Mesenchymal stem cell (in vitro differentiated cells and primary cell): ENCODE data around the gene ZC3H13.
A peak's percentile ranks its signal among the peaks of the same experiment; 100 is the strongest.

Experiments
- DNase-seq: peaks from one replicate; pipeline ENCODE4 v3.0.0-alpha.2; 2013
- H2AFZ ChIP-seq: one replicate; pipeline ENCODE4 v1.6.1; 2013; ENCODE audit warnings: low read depth, mild to moderate bottlenecking, control low read depth, inconsistent platforms, low read length, moderate library complexity
- H2AK5ac ChIP-seq: 2 replicates; pipeline ENCODE4 v1.6.1; 2013; ENCODE audit warnings: low read length, moderate library complexity, mild to moderate bottlenecking, inconsistent platforms; ENCODE audit not compliant: severe bottlenecking
- H2BK120ac ChIP-seq: one replicate; pipeline ENCODE4 v1.6.1; 2013; ENCODE audit warnings: low read depth, mild to moderate bottlenecking, inconsistent platforms, low read length, moderate library complexity
- H2BK12ac ChIP-seq, 2 experiments: one replicate each; pipeline ENCODE4 v1.6.1; 2013; ENCODE audit warnings: inconsistent platforms in 2 of 2, low read length in 2 of 2, mild to moderate bottlenecking in 2 of 2, moderate library complexity in 2 of 2, control low read depth in 1 of 2
- H2BK15ac ChIP-seq: one replicate; pipeline ENCODE4 v1.6.1; 2013; ENCODE audit warnings: mild to moderate bottlenecking, low read depth, inconsistent platforms; ENCODE audit not compliant: poor library complexity, severe bottlenecking
- H2BK5ac ChIP-seq: 2 replicates; pipeline ENCODE4 v1.6.1; 2013; ENCODE audit warnings: low read depth, mild to moderate bottlenecking, low read length, control low read depth, inconsistent platforms; ENCODE audit not compliant: poor library complexity, severe bottlenecking
- H3K14ac ChIP-seq, 2 experiments: one replicate each; pipeline ENCODE4 v1.6.1; 2013; ENCODE audit warnings: inconsistent platforms in 2 of 2, low read length in 2 of 2, control low read depth in 1 of 2, mild to moderate bottlenecking in 1 of 2, moderate library complexity in 1 of 2
- H3K18ac ChIP-seq, 2 experiments: one replicate each; pipeline ENCODE4 v1.6.1; 2013; ENCODE audit warnings: inconsistent platforms in 2 of 2, low read length in 2 of 2, control low read depth in 1 of 2, low read depth in 1 of 2, mild to moderate bottlenecking in 1 of 2
- H3K23ac ChIP-seq, 2 experiments: one replicate each; pipeline ENCODE4 v1.6.1; 2013; ENCODE audit warnings: inconsistent platforms in 2 of 2, low read length in 2 of 2, mild to moderate bottlenecking in 2 of 2, moderate library complexity in 2 of 2, control low read depth in 1 of 2
- H3K27ac ChIP-seq: 2 replicates; pipeline ENCODE4 v1.5.1; 2013; ENCODE audit warnings: mild to moderate bottlenecking, moderate library complexity, low read length, control low read depth, inconsistent platforms; ENCODE audit not compliant: poor library complexity, severe bottlenecking
- H3K27me3 ChIP-seq, 2 experiments: 2 replicates each; pipeline versions ENCODE4 v1.6.1 to v1.7.0; 2013; ENCODE audit warnings: low read length in 2 of 2, mild to moderate bottlenecking in 2 of 2, moderate library complexity in 2 of 2, control low read depth in 1 of 2, inconsistent platforms in 1 of 2; ENCODE audit not compliant: control insufficient read depth in 1 of 2, insufficient read depth in 1 of 2
- H3K36me3 ChIP-seq, 2 experiments: 2 replicates each; pipeline versions ENCODE4 v1.6.1 to v1.7.0; 2013; ENCODE audit warnings: low read length in 2 of 2, control low read depth in 1 of 2, inconsistent platforms in 1 of 2, low read depth in 1 of 2, mild to moderate bottlenecking in 1 of 2; ENCODE audit not compliant: insufficient read depth in 2 of 2, control insufficient read depth in 1 of 2
- H3K4ac ChIP-seq, 2 experiments: one replicate each; pipeline ENCODE4 v1.6.1; 2013; ENCODE audit warnings: inconsistent platforms in 2 of 2, low read length in 2 of 2, mild to moderate bottlenecking in 2 of 2, moderate library complexity in 2 of 2, control low read depth in 1 of 2, low read depth in 1 of 2
- H3K4me1 ChIP-seq: 2 replicates; pipeline ENCODE4 v1.6.1; 2013; ENCODE audit warnings: low read depth, low read length, control low read depth; ENCODE audit not compliant: control insufficient read depth, insufficient read depth
- H3K4me2 ChIP-seq: 2 replicates; pipeline ENCODE4 v1.6.1; 2013; ENCODE audit warnings: low read length, mild to moderate bottlenecking, inconsistent platforms; ENCODE audit not compliant: poor library complexity, severe bottlenecking
- H3K4me3 ChIP-seq, 2 experiments: 2 replicates each; pipeline versions ENCODE4 v1.5.1 to v1.7.0; 2013; ENCODE audit warnings: low read length in 2 of 2, mild to moderate bottlenecking in 2 of 2, control low read depth in 1 of 2, low read depth in 1 of 2; ENCODE audit not compliant: insufficient read depth in 1 of 2
- H3K79me1 ChIP-seq: replicated peaks from 2 replicates; pipeline ENCODE4 v1.6.1; 2013; ENCODE audit warnings: mild to moderate bottlenecking, control low read depth, low read length, inconsistent platforms; ENCODE audit not compliant: poor library complexity, severe bottlenecking
- H3K9ac ChIP-seq: 2 replicates; pipeline ENCODE4 v1.7.0; 2013; ENCODE audit warnings: mild to moderate bottlenecking, low read length, moderate library complexity
- H3K9me3 ChIP-seq: 2 replicates; pipeline ENCODE4 v1.7.0; 2013; ENCODE audit warnings: mild to moderate bottlenecking, low read length; ENCODE audit not compliant: control insufficient read depth
- H4K8ac ChIP-seq: one replicate; pipeline ENCODE4 v1.6.1; 2013; ENCODE audit warnings: inconsistent platforms, mild to moderate bottlenecking, low read length, moderate library complexity
- H4K91ac ChIP-seq: one replicate; pipeline ENCODE4 v1.6.1; 2013; ENCODE audit warnings: mild to moderate bottlenecking, low read length, inconsistent platforms
- WGBS: methylation state at CpG from one replicate; pipeline ENCODE4 v1.1.7; 2013; ENCODE audit warnings: mixed read lengths; 5-methylcytosine and 5-hydroxymethylcytosine counted together

ZC3H13 gene

DNA sequence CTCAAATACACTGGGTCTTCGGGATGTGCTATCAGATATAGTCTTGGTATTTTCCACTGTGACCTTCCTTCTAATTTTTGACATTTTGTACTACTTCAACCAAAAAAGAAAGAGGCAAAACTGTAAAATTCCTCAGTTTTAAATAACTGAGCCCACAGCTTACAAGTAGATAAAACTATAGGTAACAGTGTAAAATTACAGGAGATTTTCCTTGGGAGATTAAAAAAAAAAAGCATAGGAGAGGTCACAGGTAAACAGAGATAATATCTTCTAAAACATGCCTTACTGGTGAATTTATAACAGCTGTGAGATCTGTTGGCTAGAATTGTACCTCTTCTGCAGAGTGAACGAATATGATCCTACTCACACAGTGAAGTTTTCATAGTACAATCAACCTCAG, 7.1 kb downstream of the ZC3H13 start:
- Histone ChIP-seq H2BK15ac (no peak overlapping the region), H3K4me2 (no peak overlapping the region), H3K79me1 (no peaks in the 10 kb centered on the region), H4K8ac (no peak overlapping the region), H3K4ac (no peak overlapping the region), H2AFZ (no peak overlapping the region), H3K14ac (no peak overlapping the region), H3K27me3 (no peaks in the 10 kb centered on the region), H3K9me3 (no peaks in the 10 kb centered on the region), H3K27ac (no peak overlapping the region), H2BK5ac (no peak overlapping the region), H2AK5ac (no peak overlapping the region), H4K91ac (no peak overlapping the region), H3K36me3 (peaks cover 0 to 24% of the 10 kb centered on the region in 2 experiments), H3K23ac (no peak overlapping the region), H3K9ac (no peak overlapping the region), H3K18ac (no peak overlapping the region), H2BK12ac (no peak overlapping the region), H3K4me1 (no peaks in the 10 kb centered on the region), H3K4me3 (no peak overlapping the region), H2BK120ac (no peak overlapping the region)
- DNase-seq, result no peak
- 100% methylated on average over 1 of the region's 2 CpGs for WGBS

DNA sequence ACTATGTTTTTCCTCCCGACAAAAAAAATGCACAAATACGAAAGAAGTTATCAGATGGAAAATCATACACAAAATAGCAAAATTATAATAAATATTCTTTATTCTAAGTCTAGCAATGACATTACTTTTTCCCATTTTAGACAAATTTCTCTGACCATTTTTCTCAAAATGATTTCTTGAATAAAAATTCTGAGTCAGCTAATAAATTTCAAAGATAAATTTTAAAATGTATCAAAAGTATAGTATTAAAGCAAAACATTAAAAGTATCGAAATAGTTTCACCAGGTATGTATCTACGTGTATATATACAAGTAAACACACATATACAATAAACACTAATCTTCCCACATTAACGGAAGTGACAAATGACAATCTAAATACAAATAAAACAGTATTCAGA, 8.9 kb downstream of the ZC3H13 start:
- no peak overlapping the region for H3K9ac ChIP-seq
- H3K4ac ChIP-seq, result no peak overlapping the region
- H3K4me3 ChIP-seq, result no peak overlapping the region
- no peak overlapping the region for H2BK15ac ChIP-seq
- H3K4me2 ChIP-seq, result no peak overlapping the region
- no peaks in the 10 kb centered on the region for H3K27me3 ChIP-seq
- DNase-seq, result no peak
- H3K23ac ChIP-seq, result no peak overlapping the region
- H3K14ac ChIP-seq, result no peak overlapping the region
- no peaks in the 10 kb centered on the region for H3K9me3 ChIP-seq
- 100% methylated on average over 1 of the region's 5 CpGs for WGBS
- no peak overlapping the region for H2BK12ac ChIP-seq
- no peak overlapping the region for H2AFZ ChIP-seq
- no peak overlapping the region for H4K91ac ChIP-seq
- no peak overlapping the region for H2BK5ac ChIP-seq
- H3K18ac ChIP-seq, result no peak overlapping the region
- H3K4me1 ChIP-seq, result no peaks in the 10 kb centered on the region
- no peak overlapping the region for H4K8ac ChIP-seq
- H3K36me3 ChIP-seq, result peaks cover 1 to 33% of the 10 kb centered on the region in 2 experiments
- peaks cover 3% of the 10 kb centered on the region for H3K79me1 ChIP-seq
- H2AK5ac ChIP-seq, result no peak overlapping the region
- no peak overlapping the region for H2BK120ac ChIP-seq
- H3K27ac ChIP-seq, result no peak overlapping the region

DNA sequence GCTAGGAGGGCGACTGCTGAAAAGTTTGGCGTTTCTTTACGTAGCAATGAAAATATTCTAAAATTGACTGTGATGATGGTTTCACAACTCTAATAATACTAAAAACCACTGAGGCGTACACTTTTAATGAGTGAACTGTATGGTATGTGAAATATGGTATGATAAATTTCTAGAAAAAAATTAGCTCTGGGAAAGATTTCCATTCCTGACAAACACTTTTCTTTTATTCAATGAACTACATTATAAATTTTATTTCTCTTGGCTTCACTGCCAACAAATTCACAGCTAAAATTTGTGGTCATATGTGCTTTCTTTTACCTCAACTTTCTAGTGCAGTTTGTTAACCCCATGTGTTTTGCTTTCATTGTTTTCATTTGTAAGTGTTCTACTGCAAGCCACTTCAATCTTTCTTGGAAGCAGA, 11.1 kb downstream of the ZC3H13 start:
- no peak overlapping the region for H2AFZ ChIP-seq
- H3K27ac ChIP-seq, result peak overlapping the region; percentile 59
- H3K23ac ChIP-seq, result no peak overlapping the region
- H2AK5ac ChIP-seq, result no peak overlapping the region
- no peak overlapping the region for H3K18ac ChIP-seq
- no peak overlapping the region for H2BK12ac ChIP-seq
- no peak overlapping the region for H3K4me3 ChIP-seq
- H2BK5ac ChIP-seq, result no peak overlapping the region
- 100% methylated on average over 3 of the region's 4 CpGs for WGBS
- H3K4me2 ChIP-seq, result no peak overlapping the region
- H4K91ac ChIP-seq, result no peak overlapping the region
- H3K27me3 ChIP-seq, result no peaks in the 10 kb centered on the region
- H3K4me1 ChIP-seq, result no peaks in the 10 kb centered on the region
- no peak overlapping the region for H2BK15ac ChIP-seq
- no peak for DNase-seq
- H3K9ac ChIP-seq, result no peak overlapping the region
- H3K4ac ChIP-seq, result no peak overlapping the region
- no peak overlapping the region for H4K8ac ChIP-seq
- H3K9me3 ChIP-seq, result no peaks in the 10 kb centered on the region
- H2BK120ac ChIP-seq, result no peak overlapping the region
- H3K36me3 ChIP-seq, result peaks cover 3 to 47% of the 10 kb centered on the region in 2 experiments
- peaks cover 9% of the 10 kb centered on the region for H3K79me1 ChIP-seq
- H3K14ac ChIP-seq, result no peak overlapping the region

- Histone ChIP-seq H3K14ac (no peak overlapping the region), H3K4ac (no peak overlapping the region), H3K27me3 (no peaks in the 10 kb centered on the region), H3K23ac (no peak overlapping the region), H2BK120ac (no peak overlapping the region), H3K4me2 (no peak overlapping the region), H3K27ac (no peak overlapping the region), H4K8ac (no peak overlapping the region), H3K36me3 (peaks cover 3 to 51% of the 10 kb centered on the region in 2 experiments), H3K9ac (no peak overlapping the region), H3K79me1 (peaks cover 12% of the 10 kb centered on the region), H3K9me3 (no peaks in the 10 kb centered on the region), H2BK5ac (no peak overlapping the region), H3K4me1 (no peaks in the 10 kb centered on the region), H2AK5ac (no peak overlapping the region), H2BK12ac (no peak overlapping the region), H4K91ac (no peak overlapping the region), H2AFZ (no peak overlapping the region), H2BK15ac (no peak overlapping the region), H3K4me3 (no peak overlapping the region), H3K18ac (no peak overlapping the region)
- DNase-seq, result no peak
- WGBS, result 94% methylated on average over 2 of the region's 2 CpGs
Observed at GRCh38 chr13:46040763-46041162, 11.8 kb downstream of the ZC3H13 start.
